Keratinocyte (primary cell): ENCODE data around the gene SPTBN1. TPM values are rescaled to one million over a fixed set of nuclear protein-coding genes. Genes with fewer than 3 reads are reported as not detected.

Source experiments
- DNase-seq: peaks from one replicate; pipeline ENCODE4 v3.0.0-alpha.2; 2011; ENCODE audit warnings: low read depth, missing footprints, low spot score
- FAIRE-seq: peaks from 2 replicates; lab custom pipeline; 2011; peaks lifted over from hg19 to GRCh38; lab: Jason Lieb, UNC
- H2AFZ ChIP-seq: 2 replicates; pipeline ENCODE4 v1.6.0; 2012; ENCODE audit warnings: low read length, control low read depth, inconsistent platforms; ENCODE audit not compliant: control insufficient read depth
- H3K27ac ChIP-seq: 2 replicates; pipeline ENCODE4 v1.5.1; 2011; ENCODE audit warnings: low read length; ENCODE audit not compliant: control insufficient read depth, insufficient read depth
- H3K27me3 ChIP-seq: 3 replicates; pipeline ENCODE4 v1.6.0; 2011; ENCODE audit warnings: low read length; ENCODE audit not compliant: control insufficient read depth, insufficient read depth; ENCODE audit errors: extremely low read depth
- H3K36me3 ChIP-seq, 2 experiments: 2 replicates in 1 of 2; 3 replicates in 1 of 2; pipeline ENCODE4 v1.5.1; 2011; ENCODE audit warnings: low read length in 2 of 2, mild to moderate bottlenecking in 1 of 2; ENCODE audit not compliant: control insufficient read depth in 2 of 2, insufficient read depth in 2 of 2; ENCODE audit errors: extremely low read depth in 1 of 2
- H3K4me1 ChIP-seq: 3 replicates; pipeline ENCODE4 v1.5.1; 2011; ENCODE audit warnings: low read length; ENCODE audit not compliant: control insufficient read depth, insufficient read depth; ENCODE audit errors: extremely low read depth
- H3K4me2 ChIP-seq: 3 replicates; pipeline ENCODE4 v1.6.0; 2011; ENCODE audit warnings: low read depth, low read length; ENCODE audit not compliant: control insufficient read depth, insufficient read depth; ENCODE audit errors: extremely low read depth
- H3K4me3 ChIP-seq, 3 experiments: fragments of 200-600 bp in 1 of 3; sonication (generic) in 1 of 3; 2 replicates in 2 of 3; 3 replicates in 1 of 3; pipeline ENCODE4 v1.5.1; 2011 to 2016; ENCODE audit warnings: low read length in 3 of 3, mild to moderate bottlenecking in 3 of 3, control low read depth in 2 of 3, inconsistent platforms in 1 of 3, low read depth in 1 of 3, mixed read lengths in 1 of 3, mixed run types in 1 of 3, moderate library complexity in 1 of 3; ENCODE audit not compliant: control insufficient read depth in 2 of 3, insufficient read depth in 2 of 3; ENCODE audit errors: extremely low read depth in 1 of 3
- H3K79me2 ChIP-seq: 2 replicates; pipeline ENCODE4 v1.6.0; 2012; ENCODE audit warnings: low read length; ENCODE audit not compliant: control insufficient read depth, insufficient read depth
- H3K9ac ChIP-seq: 3 replicates; pipeline ENCODE4 v1.6.0; 2011; ENCODE audit warnings: low read length; ENCODE audit not compliant: control insufficient read depth, insufficient read depth; ENCODE audit errors: extremely low read depth
- H3K9me1 ChIP-seq: 3 replicates; pipeline ENCODE4 v1.6.0; 2011; ENCODE audit warnings: low read length; ENCODE audit not compliant: control insufficient read depth, insufficient read depth; ENCODE audit errors: extremely low read depth
- H3K9me3 ChIP-seq: 2 replicates; pipeline ENCODE4 v1.5.1; 2012; ENCODE audit warnings: low read depth, low read length; ENCODE audit not compliant: control insufficient read depth
- H4K20me1 ChIP-seq: 3 replicates; pipeline ENCODE4 v1.6.0; 2011; ENCODE audit warnings: low read length; ENCODE audit not compliant: control insufficient read depth, insufficient read depth; ENCODE audit errors: extremely low read depth
- CTCF ChIP-seq, 3 experiments: IDR thresholded peaks in 1 of 3; conservative IDR thresholded peaks in 1 of 3; optimal IDR thresholded peaks in 1 of 3; 2 replicates in 2 of 3; 3 replicates in 1 of 3; pipeline versions ENCODE3 to v1.5.1; 2011; ENCODE audit warnings: low read length in 3 of 3, mild to moderate bottlenecking in 3 of 3, moderate library complexity in 2 of 3, control low read depth in 1 of 3, inconsistent platforms in 1 of 3; ENCODE audit not compliant: insufficient read depth in 2 of 3; ENCODE audit errors: extremely low read depth in 1 of 3
- EZH2 ChIP-seq: IDR thresholded peaks from one replicate; pipeline ENCODE4 v1.6.1; 2012; ENCODE audit warnings: inconsistent platforms, mild to moderate bottlenecking, low read length, moderate library complexity
- dilution Hi-C: fragments of 300-500 bp; cut with MboI; formaldehyde crosslinking; loops from one replicate; pipeline ENCODE4 v1.7.0; 2020; ENCODE audit warnings: low sequenced_read_pairs; ENCODE audit not compliant: extremely low pct_ligation_motif_present
- polyA plus RNA-seq, 5 experiments: library from polyadenylated mRNA; depleted of rRNA in 3 of 5; stranded (reverse) in 3 of 5; stranded (forward) in 1 of 5; unstranded in 1 of 5; fragments of >200 nt; gene quantifications; 1 replicate in 1 of 5; 2 replicates in 3 of 5; 3 replicates in 1 of 5; pipeline versions ENCODE4 v1.2.1 to v1.2.3, GENCODE V29; 2011 to 2012; ENCODE audit warnings: missing spikeins in 2 of 5, low read depth in 1 of 5, low replicate concordance in 1 of 5

The SPTBN1 gene
- polyA plus RNA-seq, 1 donor (not counting 4 experiments of a cell fraction or from before 2014, with no cell fraction given) = 40.0 TPM

GRCh38 chr2:54466870-54467269, 10.7 kb downstream of the SPTBN1 start:
- H3K36me3 ChIP-seq = no peaks in the 10 kb centered on the region
- no peak for TF ChIP-seq CTCF (optimal IDR thresholded peaks at IDR 0.05 in 1 of 3, IDR thresholded peaks at IDR 0.05 in 1 of 3, conservative IDR thresholded peaks at IDR 0.05 in 1 of 3; ENCODE audit: extremely low read depth in 1 of 3, insufficient read depth in 2 of 3, low read length in 3 of 3)
- TF ChIP-seq EZH2 = no peak
- H2AFZ ChIP-seq = no peak overlapping the region
- H3K9me3 ChIP-seq = no peaks in the 10 kb centered on the region
- DNase-seq (no peak), FAIRE-seq (no peak)
- H3K4me3 ChIP-seq = no peak overlapping the region
- H3K79me2 ChIP-seq = no peaks in the 10 kb centered on the region
- dilution Hi-C loops = no loop called here
- peaks cover 10% of the 10 kb centered on the region for H3K4me1 ChIP-seq
- no peaks in the 10 kb centered on the region for H3K9me1 ChIP-seq
- H3K27ac ChIP-seq = no peak overlapping the region
- H3K27me3 ChIP-seq = no peaks in the 10 kb centered on the region
- no peak overlapping the region for H3K4me2 ChIP-seq
- H3K9ac ChIP-seq = no peak overlapping the region
- H4K20me1 ChIP-seq = no peaks in the 10 kb centered on the region

- no peaks in the 10 kb centered on the region for H3K9me1 ChIP-seq
- H3K27ac ChIP-seq = no peak overlapping the region
- no peak overlapping the region for H3K9ac ChIP-seq
- DNase-seq = no peak
- no peaks in the 10 kb centered on the region for H3K79me2 ChIP-seq
- H3K36me3 ChIP-seq = no peaks in the 10 kb centered on the region
- no peak overlapping the region for H3K4me3 ChIP-seq
- no peak overlapping the region for H2AFZ ChIP-seq
- no peaks in the 10 kb centered on the region for H3K27me3 ChIP-seq
- H4K20me1 ChIP-seq = no peaks in the 10 kb centered on the region
- TF ChIP-seq EZH2 = no peak
- TF ChIP-seq CTCF (optimal IDR thresholded peaks at IDR 0.05 in 1 of 3, IDR thresholded peaks at IDR 0.05 in 1 of 3, conservative IDR thresholded peaks at IDR 0.05 in 1 of 3; ENCODE audit: extremely low read depth in 1 of 3, insufficient read depth in 2 of 3, low read length in 3 of 3) = no peak
- dilution Hi-C loops = no loop called here
- FAIRE-seq = no peak
- no peaks in the 10 kb centered on the region for H3K9me3 ChIP-seq
- peaks cover 10% of the 10 kb centered on the region for H3K4me1 ChIP-seq
- no peak overlapping the region for H3K4me2 ChIP-seq
These were observed 12.5 kb downstream of the SPTBN1 start for GRCh38 chr2:54468673-54469072.
